Fibroblast of skin of abdomen (primary cell): ENCODE measurements around the gene SYVN1.

Source experiments
- DNase-seq: peaks from one replicate; pipeline ENCODE4 v3.0.0-alpha.2; 2013

Gene SYVN1

DNA sequence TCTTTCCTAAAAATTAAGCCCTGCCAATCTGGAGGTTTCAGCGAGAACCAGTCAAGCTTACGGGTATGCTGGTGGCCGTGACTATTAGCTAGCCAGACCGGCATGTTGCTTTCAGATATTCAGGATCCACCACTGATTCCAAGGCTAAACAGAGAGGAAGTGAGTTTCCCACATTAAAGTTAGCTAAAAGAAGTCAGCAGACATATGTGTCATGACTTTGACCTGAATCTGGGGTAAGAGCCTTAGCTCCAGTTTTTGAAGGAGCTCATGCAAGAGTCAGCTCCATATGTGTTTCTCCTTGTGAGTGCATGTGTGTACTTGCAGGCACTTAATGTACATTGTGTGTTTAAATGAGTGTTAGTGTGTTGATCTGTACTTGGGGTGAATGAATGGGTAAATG, 48.9 kb downstream of the SYVN1 start:
- DNase-seq, result no peak

DNA sequence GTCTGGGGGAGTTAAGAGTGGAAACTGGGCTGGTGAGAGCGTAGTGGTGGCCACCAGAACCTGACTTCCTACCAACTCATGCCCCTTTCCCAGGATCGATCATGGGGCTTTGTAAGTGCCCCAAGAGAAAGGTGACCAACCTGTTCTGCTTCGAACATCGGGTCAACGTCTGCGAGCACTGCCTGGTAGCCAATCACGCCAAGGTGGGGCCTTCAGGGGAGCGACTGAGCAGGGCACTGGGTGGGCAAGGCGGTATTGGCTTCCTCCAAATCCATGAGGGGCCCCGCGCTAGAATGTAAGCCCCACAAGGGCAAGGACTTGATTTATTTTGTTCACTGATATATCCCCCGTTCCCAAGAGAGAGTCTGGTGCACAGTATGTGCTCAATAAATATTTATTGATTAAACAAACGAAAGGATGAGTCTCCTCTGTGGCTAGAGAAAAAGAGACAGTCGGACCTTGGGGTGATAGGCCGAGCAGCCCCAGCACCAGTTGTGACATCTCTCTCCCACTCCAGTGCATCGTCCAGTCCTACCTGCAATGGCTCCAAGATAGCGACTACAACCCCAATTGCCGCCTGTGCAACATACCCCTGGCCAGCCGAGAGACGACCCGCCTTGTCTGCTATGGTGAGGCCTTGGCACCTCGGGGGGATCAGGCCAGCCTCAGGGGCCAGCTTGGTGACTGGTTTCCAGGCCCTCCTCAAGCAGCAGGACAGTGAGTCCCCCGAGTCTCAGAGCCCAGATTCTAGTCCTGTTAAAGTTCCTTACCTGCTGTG, 49.5 kb downstream of the SYVN1 start:
- DNase-seq, result no peak

DNA sequence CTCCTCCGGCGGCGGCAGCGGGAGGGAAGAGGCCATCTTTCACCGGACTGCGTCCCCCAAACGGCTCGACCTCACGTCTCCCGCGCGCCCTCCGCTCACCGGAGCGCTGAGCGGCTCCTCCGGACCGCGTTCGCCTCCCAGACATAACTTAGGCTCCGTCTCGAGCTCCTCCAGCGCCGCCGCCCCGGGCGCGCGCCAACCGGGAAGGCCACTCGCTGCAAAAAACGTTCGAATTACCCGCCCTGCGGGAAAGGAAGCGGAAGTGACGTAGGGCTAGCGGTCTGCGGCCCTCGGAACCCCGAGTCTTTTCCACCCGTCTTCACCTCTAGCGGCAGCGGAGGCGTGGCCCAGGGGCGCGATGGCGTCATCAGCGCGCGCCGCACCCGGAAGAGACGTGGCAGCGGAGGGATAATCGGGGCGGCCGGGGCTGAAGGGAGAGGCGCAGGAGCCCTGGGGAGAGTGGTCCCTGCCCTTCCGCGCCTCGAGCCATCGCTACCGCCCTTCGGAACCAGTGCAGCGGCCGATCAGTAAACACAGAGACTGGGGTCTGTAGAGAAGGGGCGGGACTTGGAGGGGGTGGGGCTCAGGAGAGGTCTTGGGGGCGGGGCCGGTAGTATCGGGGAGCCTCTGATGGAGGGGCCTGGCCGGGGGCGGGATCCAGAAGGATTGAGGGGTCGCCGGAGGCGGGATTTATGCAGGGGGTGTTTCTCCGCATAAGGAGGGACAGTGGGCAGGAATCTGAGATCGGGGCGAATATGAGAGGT, 50.3 kb downstream of the SYVN1 start, which contains the start of the genes CDCA5 and ZFPL1:
TSS of gene CDCA5 (minus strand) at position 207 of the 764 bp plus-strand sequence. CDS start at position 145, 62 bp downstream.
TSS of gene ZFPL1 (plus strand) at position 389 of the 764 bp plus-strand sequence. CDS start 477 bp downstream, outside the sequence.
- DNase-seq, result peak; percentile 96

DNA sequence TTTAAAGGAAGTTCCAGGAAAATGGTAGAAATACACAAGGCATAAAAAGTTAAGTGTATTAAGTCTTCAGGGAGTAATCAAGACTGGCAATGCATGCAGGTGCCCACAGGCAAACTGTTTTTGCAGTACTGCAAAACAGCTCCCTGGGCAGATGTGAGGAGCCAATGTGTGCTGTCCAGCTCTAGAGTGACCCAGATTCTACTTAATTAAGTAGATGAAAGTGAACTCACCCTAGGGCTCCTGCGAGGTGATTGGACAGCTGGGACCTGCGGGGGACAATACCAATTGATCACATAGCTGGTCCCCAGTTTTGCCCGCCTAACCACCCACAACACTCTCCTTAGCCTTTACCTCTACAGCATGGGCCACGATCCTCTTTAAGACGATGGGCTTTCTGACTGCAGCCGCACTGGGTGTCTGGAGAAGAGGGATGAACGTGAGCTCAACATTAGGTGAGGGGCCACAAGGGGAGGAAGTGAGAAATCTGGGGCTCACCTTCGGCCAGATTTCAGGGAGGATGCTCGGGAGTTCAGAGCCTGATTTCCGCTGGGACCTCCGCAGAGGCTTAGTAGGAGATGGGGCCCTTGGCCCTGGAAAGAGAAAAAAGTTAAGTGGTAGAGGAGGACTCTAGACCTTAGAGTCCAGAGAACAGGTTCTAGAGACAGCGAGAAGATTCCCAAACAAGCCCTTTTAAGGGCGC, 51.0 kb downstream of the SYVN1 start:
- no peak for DNase-seq

DNA sequence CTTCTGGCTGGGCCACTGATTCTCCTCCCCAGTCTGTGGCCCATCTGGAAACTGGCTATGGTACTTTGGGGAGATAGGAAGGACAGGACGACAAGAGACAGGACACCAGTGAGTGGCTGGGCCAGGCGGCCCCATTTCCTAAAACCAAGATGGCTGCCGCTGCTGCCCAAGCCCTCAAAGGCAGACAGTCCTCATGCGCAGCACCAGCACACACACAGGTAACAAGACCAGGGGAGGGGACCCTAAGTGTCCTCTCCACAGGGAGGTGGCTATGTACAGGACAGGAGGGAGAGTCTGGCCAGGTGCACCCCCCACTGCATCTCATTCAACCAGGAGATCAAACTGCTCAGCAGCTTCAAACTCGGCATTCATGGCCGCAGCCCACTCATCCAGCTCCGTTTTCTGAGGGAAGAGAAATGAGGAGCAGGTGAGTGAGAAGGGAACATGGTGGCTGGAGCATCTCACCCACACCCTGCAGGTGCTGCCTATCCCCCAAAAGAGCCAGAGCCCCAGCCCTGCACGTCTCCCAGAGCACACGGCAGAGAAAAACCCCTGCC, 55.5 kb downstream of the SYVN1 start:
- no peak for DNase-seq

DNA sequence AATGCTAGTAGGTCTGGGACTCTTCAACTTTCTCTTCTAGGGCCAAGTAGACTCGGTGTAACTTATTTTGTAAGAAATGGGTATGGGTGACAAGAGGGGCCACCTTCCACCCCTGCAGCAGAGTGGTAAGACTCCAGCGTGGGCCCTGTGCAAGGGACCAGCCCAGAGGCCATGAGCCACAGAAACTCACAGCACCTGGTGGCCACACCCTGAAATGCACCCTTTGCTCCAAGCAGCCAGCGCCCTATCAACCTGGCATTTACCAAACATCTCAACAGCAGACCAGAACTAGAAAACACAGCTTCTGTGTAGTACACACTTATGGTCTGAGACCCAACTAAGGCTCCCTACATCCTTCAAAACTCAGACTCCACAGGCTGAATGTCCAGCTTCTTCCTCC, 56.2 kb downstream of the SYVN1 start:
- DNase-seq, result peak; percentile 12

DNA sequence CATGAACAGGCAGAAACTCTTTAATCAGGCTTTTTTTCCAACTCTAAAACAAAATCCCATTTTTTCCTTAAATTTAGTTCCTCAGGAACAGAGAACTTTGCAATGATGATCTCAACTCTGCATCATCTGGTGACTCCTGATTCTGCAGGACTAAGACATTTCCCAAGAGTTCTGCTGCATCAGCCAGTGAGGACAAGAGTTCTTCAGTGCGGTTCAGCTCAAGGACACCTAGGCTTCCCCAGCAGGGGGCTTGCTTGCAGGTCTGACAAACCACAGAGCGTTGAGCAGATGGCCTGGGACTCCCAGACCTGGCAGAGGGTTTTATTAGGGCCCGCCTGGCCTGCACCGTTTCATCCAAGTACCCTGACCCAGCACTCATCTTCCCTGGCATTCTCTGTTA, 56.9 kb downstream of the SYVN1 start:
- no peak for DNase-seq
